ENCODE measurements around the gene TBC1D1. TPM values are rescaled to one million over a fixed set of nuclear protein-coding genes. Genes with fewer than 3 reads are reported as not detected.

The TBC1D1 gene
- total and polyA plus RNA-seq, 5 donors from 2014 or later = 12.3 to 48.2 (median 19.4) TPM

GRCh38 chr4:38119668-38120385 is 228.9 kb downstream of the TBC1D1 start:
- Mint-ChIP-seq H3K4me1 (peaks cover 0 to 2% (median under 1%) of the 10 kb centered on the region in 4 donors), H3K27me3 (no peaks in the 10 kb centered on the region), H3K36me3 (peaks cover 45% of the 10 kb centered on the region), H3K27ac (peak overlapping the region in 1 of 3 donors; percentile 8), H3K9me3 (no peaks in the 10 kb centered on the region), H3K4me3 (no peak overlapping the region)
- Histone ChIP-seq H3K9me3 (ENCODE audit: control insufficient read depth in 2 of 2, low read length in 2 of 2) (no peaks in the 10 kb centered on the region), H3K4me3 (ENCODE audit: low read depth, low read length) (no peak overlapping the region), H3K27me3 (ENCODE audit: control insufficient read depth, insufficient read depth, low read length) (no peaks in the 10 kb centered on the region), H3K36me3 (ENCODE audit: control insufficient read depth, insufficient read depth, low read length) (peaks cover 42% of the 10 kb centered on the region), H3K4me1 (ENCODE audit: control insufficient read depth, insufficient read depth, low read length, poor library complexity, severe bottlenecking) (no peaks in the 10 kb centered on the region), H3K27ac (ENCODE audit: insufficient read depth, low read length, poor library complexity, severe bottlenecking) (no peak overlapping the region)
- DNase-seq (no peak), ATAC-seq (ENCODE audit: low read depth in 2 of 2) (no peak)

- Histone ChIP-seq H3K9me3 (ENCODE audit: control insufficient read depth in 2 of 2, low read length in 2 of 2) (no peaks in the 10 kb centered on the region), H3K27ac (ENCODE audit: insufficient read depth, low read length, poor library complexity, severe bottlenecking) (no peak overlapping the region), H3K4me1 (ENCODE audit: control insufficient read depth, insufficient read depth, low read length, poor library complexity, severe bottlenecking) (no peaks in the 10 kb centered on the region), H3K27me3 (ENCODE audit: control insufficient read depth, insufficient read depth, low read length) (no peaks in the 10 kb centered on the region), H3K4me3 (ENCODE audit: low read depth, low read length) (no peak overlapping the region), H3K36me3 (ENCODE audit: control insufficient read depth, insufficient read depth, low read length) (peaks cover 39% of the 10 kb centered on the region)
- Mint-ChIP-seq H3K27me3 (no peaks in the 10 kb centered on the region), H3K4me1 (peaks cover 0 to 6% (median under 1%) of the 10 kb centered on the region in 4 donors), H3K36me3 (peaks cover 52% of the 10 kb centered on the region), H3K9me3 (peaks cover 0 to 2% (median 0%) of the 10 kb centered on the region in 7 donors), H3K4me3 (no peak overlapping the region), H3K27ac (peak overlapping the region in 1 of 3 donors; percentile 33)
- DNase-seq (no peak), ATAC-seq (ENCODE audit: low read depth in 2 of 2) (no peak)
Measured at GRCh38 chr4:38120772-38121171, 229.9 kb downstream of the TBC1D1 start.

GRCh38 chr4:38122060-38122459 is 231.2 kb downstream of the TBC1D1 start:
- no peaks in the 10 kb centered on the region for H3K4me1 ChIP-seq (ENCODE audit: control insufficient read depth, insufficient read depth, low read length, poor library complexity, severe bottlenecking)
- H3K9me3 Mint-ChIP-seq = peaks cover 0 to 2% (median 0%) of the 10 kb centered on the region in 7 donors
- H3K27ac Mint-ChIP-seq = peak overlapping the region in 2 of 3 donors; percentile 23 to 43
- no peaks in the 10 kb centered on the region for H3K9me3 ChIP-seq (ENCODE audit: control insufficient read depth in 2 of 2, low read length in 2 of 2)
- no peak overlapping the region for H3K4me3 ChIP-seq (ENCODE audit: low read depth, low read length)
- no peaks in the 10 kb centered on the region for H3K27me3 Mint-ChIP-seq
- peaks cover 32% of the 10 kb centered on the region for H3K36me3 ChIP-seq (ENCODE audit: control insufficient read depth, insufficient read depth, low read length)
- H3K4me3 Mint-ChIP-seq = no peak overlapping the region
- DNase-seq = no peak
- H3K36me3 Mint-ChIP-seq = peaks cover 45% of the 10 kb centered on the region
- peaks cover 0 to 6% (median 2%) of the 10 kb centered on the region in 4 donors for H3K4me1 Mint-ChIP-seq
- no peak for ATAC-seq (ENCODE audit: low read depth in 2 of 2)
- no peak overlapping the region for H3K27ac ChIP-seq (ENCODE audit: insufficient read depth, low read length, poor library complexity, severe bottlenecking)
- H3K27me3 ChIP-seq (ENCODE audit: control insufficient read depth, insufficient read depth, low read length) = no peaks in the 10 kb centered on the region

GRCh38 chr4:38123555-38123954 is 232.7 kb downstream of the TBC1D1 start:
- no peak for ATAC-seq (ENCODE audit: low read depth in 2 of 2)
- peaks cover 6 to 14% (median 8%) of the 10 kb centered on the region in 4 donors for H3K4me1 Mint-ChIP-seq
- peak overlapping the region in 2 of 3 donors; percentile 23 to 32 for H3K27ac Mint-ChIP-seq
- no peaks in the 10 kb centered on the region for H3K27me3 Mint-ChIP-seq
- H3K4me3 Mint-ChIP-seq = no peak overlapping the region
- Histone ChIP-seq H3K36me3 (ENCODE audit: control insufficient read depth, insufficient read depth, low read length) (peaks cover 20% of the 10 kb centered on the region), H3K4me1 (ENCODE audit: control insufficient read depth, insufficient read depth, low read length, poor library complexity, severe bottlenecking) (peaks cover 10% of the 10 kb centered on the region), H3K9me3 (ENCODE audit: control insufficient read depth in 2 of 2, low read length in 2 of 2) (no peaks in the 10 kb centered on the region), H3K27ac (ENCODE audit: insufficient read depth, low read length, poor library complexity, severe bottlenecking) (no peak overlapping the region), H3K4me3 (ENCODE audit: low read depth, low read length) (no peak overlapping the region), H3K27me3 (ENCODE audit: control insufficient read depth, insufficient read depth, low read length) (no peaks in the 10 kb centered on the region)
- H3K9me3 Mint-ChIP-seq = peaks cover 0 to 2% (median 0%) of the 10 kb centered on the region in 7 donors
- H3K36me3 Mint-ChIP-seq = peaks cover 36% of the 10 kb centered on the region
- no peak for DNase-seq

GRCh38 chr4:38124961-38125360 is 234.1 kb downstream of the TBC1D1 start:
- H3K4me3 Mint-ChIP-seq = no peak overlapping the region
- DNase-seq (no peak), ATAC-seq (ENCODE audit: low read depth in 2 of 2) (no peak)
- Histone ChIP-seq H3K9me3 (ENCODE audit: control insufficient read depth in 2 of 2, low read length in 2 of 2) (no peaks in the 10 kb centered on the region), H3K4me3 (ENCODE audit: low read depth, low read length) (no peak overlapping the region), H3K4me1 (ENCODE audit: control insufficient read depth, insufficient read depth, low read length, poor library complexity, severe bottlenecking) (peaks cover 24% of the 10 kb centered on the region), H3K36me3 (ENCODE audit: control insufficient read depth, insufficient read depth, low read length) (peaks cover 15% of the 10 kb centered on the region), H3K27me3 (ENCODE audit: control insufficient read depth, insufficient read depth, low read length) (no peaks in the 10 kb centered on the region), H3K27ac (ENCODE audit: insufficient read depth, low read length, poor library complexity, severe bottlenecking) (no peak overlapping the region)
- peaks cover 0 to 2% (median 0%) of the 10 kb centered on the region in 7 donors for H3K9me3 Mint-ChIP-seq
- H3K27ac Mint-ChIP-seq = peak overlapping the region in 1 of 3 donors; percentile 49
- peaks cover 18 to 28% (median 20%) of the 10 kb centered on the region in 4 donors for H3K4me1 Mint-ChIP-seq
- H3K36me3 Mint-ChIP-seq = peaks cover 33% of the 10 kb centered on the region
- no peaks in the 10 kb centered on the region for H3K27me3 Mint-ChIP-seq

GRCh38 chr4:38125816-38126215 is 234.9 kb downstream of the TBC1D1 start:
- peaks cover 21 to 36% (median 28%) of the 10 kb centered on the region in 4 donors for H3K4me1 Mint-ChIP-seq
- peak overlapping the region in 1 of 3 donors; percentile 7 for H3K27ac Mint-ChIP-seq
- H3K36me3 ChIP-seq (ENCODE audit: control insufficient read depth, insufficient read depth, low read length) = peaks cover 15% of the 10 kb centered on the region
- DNase-seq = no peak
- no peaks in the 10 kb centered on the region for H3K27me3 Mint-ChIP-seq
- peaks cover 28% of the 10 kb centered on the region for H3K36me3 Mint-ChIP-seq
- peaks cover 0 to 2% (median 0%) of the 10 kb centered on the region in 7 donors for H3K9me3 Mint-ChIP-seq
- H3K27me3 ChIP-seq (ENCODE audit: control insufficient read depth, insufficient read depth, low read length) = no peaks in the 10 kb centered on the region
- peaks cover 31% of the 10 kb centered on the region for H3K4me1 ChIP-seq (ENCODE audit: control insufficient read depth, insufficient read depth, low read length, poor library complexity, severe bottlenecking)
- no peak overlapping the region for H3K4me3 ChIP-seq (ENCODE audit: low read depth, low read length)
- no peak overlapping the region for H3K4me3 Mint-ChIP-seq
- H3K9me3 ChIP-seq (ENCODE audit: control insufficient read depth in 2 of 2, low read length in 2 of 2) = no peaks in the 10 kb centered on the region
- H3K27ac ChIP-seq (ENCODE audit: insufficient read depth, low read length, poor library complexity, severe bottlenecking) = no peak overlapping the region
- ATAC-seq (ENCODE audit: low read depth in 2 of 2) = no peak

GRCh38 chr4:38128478-38129459 is 237.9 kb downstream of the TBC1D1 start:
- Mint-ChIP-seq H3K27me3 (no peaks in the 10 kb centered on the region), H3K9me3 (peaks cover 0 to 2% (median 0%) of the 10 kb centered on the region in 7 donors), H3K27ac (peak overlapping the region; percentile 98), H3K4me1 (peaks cover 34 to 64% (median 52%) of the 10 kb centered on the region in 4 donors), H3K36me3 (peaks cover 26% of the 10 kb centered on the region), H3K4me3 (peak overlapping the region; percentile 43 to 71 (median 58))
- H3K9me3 ChIP-seq (ENCODE audit: control insufficient read depth in 2 of 2, low read length in 2 of 2) = no peaks in the 10 kb centered on the region
- DNase-seq (peak; percentile 43 to 89 (median 64)), ATAC-seq (ENCODE audit: low read depth in 2 of 2) (peak; percentile 40 to 51)
- no peaks in the 10 kb centered on the region for H3K27me3 ChIP-seq (ENCODE audit: control insufficient read depth, insufficient read depth, low read length)
- H3K4me3 ChIP-seq (ENCODE audit: low read depth, low read length) = peak overlapping the region; percentile 30
- peaks cover 6% of the 10 kb centered on the region for H3K36me3 ChIP-seq (ENCODE audit: control insufficient read depth, insufficient read depth, low read length)
- peak overlapping the region; percentile 76 for H3K27ac ChIP-seq (ENCODE audit: insufficient read depth, low read length, poor library complexity, severe bottlenecking)
- H3K4me1 ChIP-seq (ENCODE audit: control insufficient read depth, insufficient read depth, low read length, poor library complexity, severe bottlenecking) = peaks cover 58% of the 10 kb centered on the region
